Measurements from ENCODE around the gene ZNF286A.
"Not testable (repeated sequence)": the region's sequence is repeated elsewhere in the genome, so short reads cannot be mapped to it uniquely, and the experiment has no call there.

The ZNF286A gene

DNA sequence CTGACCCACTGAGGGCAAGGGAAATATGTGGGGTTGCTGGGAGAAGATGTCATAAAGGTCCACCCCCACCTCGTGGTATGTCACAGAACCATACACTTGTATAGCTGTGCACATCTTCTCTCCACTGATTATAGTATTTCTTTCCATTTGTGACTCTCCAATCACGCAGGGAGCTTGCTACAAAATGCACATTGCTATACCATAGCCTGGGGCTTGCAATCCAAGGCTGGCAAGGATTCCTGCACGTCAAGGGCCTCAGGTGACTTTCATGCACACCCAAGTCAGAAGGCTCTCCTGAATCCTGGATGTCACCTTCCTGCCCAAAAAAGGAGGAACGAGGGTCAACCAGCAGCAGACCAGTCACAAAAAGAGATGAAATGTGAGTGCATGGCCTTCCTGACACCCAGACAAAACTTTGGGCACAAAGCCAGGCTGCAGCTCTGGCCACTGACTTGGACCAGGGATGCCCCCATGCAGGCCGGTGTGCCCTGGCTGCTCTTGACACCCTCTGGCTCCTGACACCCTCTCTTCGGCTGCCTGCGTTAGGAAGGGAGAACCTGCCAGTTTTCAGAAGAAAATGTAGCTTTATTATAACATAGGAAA is 44.6 kb downstream of the ZNF286A start:
- no peaks in the 10 kb centered on the region for H3K36me3 ChIP-seq (ENCODE audit: insufficient read depth, low read length)
- H3K27me3 ChIP-seq (ENCODE audit: insufficient read depth, low read length), result no peaks in the 10 kb centered on the region
- H3K4me3 ChIP-seq (ENCODE audit: low read length), result no peak overlapping the region
- H3K4me1 ChIP-seq (ENCODE audit: insufficient read depth, low read length), result peaks cover 6% of the 10 kb centered on the region
- no peak overlapping the region for H2AFZ ChIP-seq (ENCODE audit: low read depth, low read length)
- H3K9me3 ChIP-seq (ENCODE audit: low read length), result no peaks in the 10 kb centered on the region

DNA sequence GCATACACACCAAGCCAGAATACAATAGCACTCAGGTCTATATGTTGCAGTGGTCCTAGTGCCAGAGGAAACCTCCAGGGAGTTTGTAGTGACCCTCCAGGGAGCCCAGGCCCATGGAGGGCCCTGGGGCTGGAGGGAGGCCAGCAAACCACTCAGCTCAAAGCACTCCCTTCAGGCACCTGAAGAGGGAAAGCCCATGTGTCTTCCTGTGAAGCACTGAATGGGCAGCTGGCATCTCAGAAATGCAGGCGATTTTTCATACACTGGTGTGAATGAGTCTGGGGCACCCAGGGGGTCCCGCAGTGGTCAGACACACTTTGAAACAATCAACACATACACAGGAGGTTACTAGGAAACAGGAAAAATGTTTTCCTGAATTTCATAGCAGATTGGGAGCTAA is 45.3 kb downstream of the ZNF286A start:
- Histone ChIP-seq H3K4me1 (ENCODE audit: insufficient read depth, low read length) (peaks cover 6% of the 10 kb centered on the region), H3K27me3 (ENCODE audit: insufficient read depth, low read length) (no peaks in the 10 kb centered on the region), H3K36me3 (ENCODE audit: insufficient read depth, low read length) (no peaks in the 10 kb centered on the region), H3K4me3 (ENCODE audit: low read length) (no peak overlapping the region), H3K9me3 (ENCODE audit: low read length) (no peaks in the 10 kb centered on the region), H2AFZ (ENCODE audit: low read depth, low read length) (no peak overlapping the region)

DNA sequence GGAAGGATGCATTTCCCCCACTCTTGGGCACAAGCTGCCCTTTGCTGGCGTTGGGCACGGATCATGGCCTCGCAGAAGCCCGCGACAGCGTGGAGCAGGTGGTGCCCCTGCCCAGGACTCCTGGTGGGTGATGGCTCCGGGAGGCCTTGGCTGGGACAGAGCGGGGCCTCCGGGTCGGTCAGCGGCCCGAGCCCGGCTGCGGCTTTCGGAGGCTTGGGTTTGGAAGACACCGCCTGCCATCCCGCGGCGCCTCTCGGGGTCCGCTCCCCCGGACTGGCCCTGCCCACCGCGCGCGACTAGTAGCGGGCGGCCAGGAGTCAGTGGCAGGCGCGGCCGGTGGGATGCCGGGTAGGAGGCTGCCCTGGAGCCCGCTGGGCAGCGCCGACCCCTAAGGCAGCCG is 49.9 kb downstream of the ZNF286A start:
- H3K4me1 ChIP-seq (ENCODE audit: insufficient read depth, low read length); H3K36me3 ChIP-seq (ENCODE audit: insufficient read depth, low read length); H2AFZ ChIP-seq (ENCODE audit: low read depth, low read length); H3K4me3 ChIP-seq (ENCODE audit: low read length); H3K9me3 ChIP-seq (ENCODE audit: low read length); H3K27me3 ChIP-seq (ENCODE audit: insufficient read depth, low read length): not testable (repeated sequence)

- H3K9me3 ChIP-seq (ENCODE audit: low read length); H3K27me3 ChIP-seq (ENCODE audit: insufficient read depth, low read length); H3K4me1 ChIP-seq (ENCODE audit: insufficient read depth, low read length); H2AFZ ChIP-seq (ENCODE audit: low read depth, low read length); H3K36me3 ChIP-seq (ENCODE audit: insufficient read depth, low read length); H3K4me3 ChIP-seq (ENCODE audit: low read length): not testable (repeated sequence)
These were observed 69.4 kb downstream of the ZNF286A start for GRCh38 chr17:15768865-15769533.

All from neuron (in vitro differentiated cells).